ENCODE measurements around the gene NEDD4L.

Gene NEDD4L

DNA sequence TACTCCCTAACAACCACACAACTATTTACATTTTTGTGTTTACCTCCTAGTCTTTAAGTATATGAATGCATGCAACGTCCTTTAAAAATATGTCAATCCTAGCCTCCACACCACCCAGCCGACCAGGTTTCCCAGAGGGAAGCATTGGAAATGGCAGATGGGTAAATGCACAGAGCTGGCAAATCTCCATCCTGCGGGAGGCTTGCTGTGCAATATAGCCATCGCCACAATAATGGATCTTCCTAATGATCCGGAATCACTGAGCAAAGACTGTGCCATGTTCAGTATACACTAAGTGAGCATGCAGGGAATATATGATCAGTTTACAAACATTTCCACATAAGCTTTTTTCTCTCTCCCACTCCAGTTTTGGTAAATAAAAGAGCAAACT, 131.8 kb downstream of the NEDD4L start:
- Histone ChIP-seq H3K36me3 (replicated peaks) (no peaks in the 10 kb centered on the region), H3K9me3 (no peaks in the 10 kb centered on the region), H3K4me1 (no peaks in the 10 kb centered on the region), H3K27me3 (ENCODE audit: low read depth) (no peaks in the 10 kb centered on the region), H3K4me3 (no peak overlapping the region)
- DNase-seq (ENCODE audit: low spot score in 2 of 2), result no peak
- in situ Hi-C loops (cut with MboI; ENCODE audit: low sequenced_read_pairs), result loop anchor here (25.0 kb wide), 2 partner anchors 288 to 312 kb away; no protein-coding TSS in a partner anchor

GRCh38 chr18:58177004-58177717, 133.1 kb downstream of the NEDD4L start:
- in situ Hi-C loops (cut with MboI; ENCODE audit: low sequenced_read_pairs), result loop anchor here (25.0 kb wide), 2 partner anchors 290 to 310 kb away; no protein-coding TSS in a partner anchor
- no peaks in the 10 kb centered on the region for H3K36me3 ChIP-seq (replicated peaks)
- DNase-seq (ENCODE audit: low spot score in 2 of 2), result no peak
- no peak overlapping the region for H3K4me3 ChIP-seq
- H3K4me1 ChIP-seq, result no peaks in the 10 kb centered on the region
- no peaks in the 10 kb centered on the region for H3K9me3 ChIP-seq
- H3K27me3 ChIP-seq (ENCODE audit: low read depth), result no peaks in the 10 kb centered on the region

DNA sequence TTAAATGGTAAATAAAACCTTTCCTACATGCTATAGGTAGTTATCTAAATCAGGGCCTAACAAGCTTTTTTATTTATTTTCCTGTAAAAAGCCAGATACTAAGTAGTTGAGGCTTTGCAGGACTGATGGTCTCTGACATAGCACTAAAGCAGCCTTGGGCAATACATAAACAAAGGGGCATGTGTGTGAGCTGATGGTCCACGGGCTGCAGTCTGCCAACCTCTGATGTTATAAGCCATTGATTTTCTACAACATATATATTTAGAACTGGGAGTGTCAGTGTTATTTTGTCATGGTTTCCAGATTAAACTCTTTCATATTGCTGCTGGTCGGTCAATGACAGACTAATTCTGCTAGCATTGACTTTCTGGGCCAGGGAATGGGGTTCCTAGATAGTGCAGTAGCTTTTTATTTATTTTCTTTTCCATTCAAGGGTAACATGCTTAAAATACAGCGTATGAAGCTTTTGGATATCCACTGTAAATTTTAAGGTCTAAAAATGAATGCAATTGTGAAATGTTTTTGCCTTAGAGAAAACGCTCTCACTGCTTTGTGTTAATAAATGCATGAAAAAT, 134.0 kb downstream of the NEDD4L start:
- DNase-seq (ENCODE audit: low spot score in 2 of 2), result no peak
- in situ Hi-C loops (cut with MboI; ENCODE audit: low sequenced_read_pairs), result loop anchor here (25.0 kb wide), 2 partner anchors 291 to 309 kb away; no protein-coding TSS in a partner anchor
- Histone ChIP-seq H3K36me3 (replicated peaks) (no peaks in the 10 kb centered on the region), H3K4me1 (no peaks in the 10 kb centered on the region), H3K4me3 (no peak overlapping the region), H3K27me3 (ENCODE audit: low read depth) (no peaks in the 10 kb centered on the region), H3K9me3 (no peaks in the 10 kb centered on the region)

DNA sequence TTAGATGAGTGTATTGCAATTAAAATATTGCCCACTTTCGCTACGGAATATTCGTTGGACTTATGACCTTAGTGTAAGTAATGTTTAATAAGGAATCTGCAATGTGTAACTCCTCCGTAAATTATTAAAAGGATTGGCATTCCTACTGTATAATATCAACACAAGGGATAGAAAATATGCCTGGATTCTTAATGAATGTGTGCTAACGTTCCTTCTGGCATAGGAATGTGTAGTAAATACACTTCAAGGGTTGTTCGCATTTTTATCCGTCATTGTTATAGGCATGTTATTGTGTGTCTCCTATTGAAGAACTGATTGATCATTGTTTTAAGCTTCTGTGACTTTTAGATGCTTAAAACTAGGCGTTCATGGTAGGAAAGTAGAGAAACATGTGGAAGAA, 134.5 kb downstream of the NEDD4L start:
- no peaks in the 10 kb centered on the region for H3K27me3 ChIP-seq (ENCODE audit: low read depth)
- no peak overlapping the region for H3K4me3 ChIP-seq
- H3K4me1 ChIP-seq, result no peaks in the 10 kb centered on the region
- no peaks in the 10 kb centered on the region for H3K9me3 ChIP-seq
- in situ Hi-C loops (cut with MboI; ENCODE audit: low sequenced_read_pairs), result loop anchor here (25.0 kb wide), 2 partner anchors 291 to 309 kb away; no protein-coding TSS in a partner anchor
- H3K36me3 ChIP-seq (replicated peaks), result no peaks in the 10 kb centered on the region
- no peak for DNase-seq (ENCODE audit: low spot score in 2 of 2)

DNA sequence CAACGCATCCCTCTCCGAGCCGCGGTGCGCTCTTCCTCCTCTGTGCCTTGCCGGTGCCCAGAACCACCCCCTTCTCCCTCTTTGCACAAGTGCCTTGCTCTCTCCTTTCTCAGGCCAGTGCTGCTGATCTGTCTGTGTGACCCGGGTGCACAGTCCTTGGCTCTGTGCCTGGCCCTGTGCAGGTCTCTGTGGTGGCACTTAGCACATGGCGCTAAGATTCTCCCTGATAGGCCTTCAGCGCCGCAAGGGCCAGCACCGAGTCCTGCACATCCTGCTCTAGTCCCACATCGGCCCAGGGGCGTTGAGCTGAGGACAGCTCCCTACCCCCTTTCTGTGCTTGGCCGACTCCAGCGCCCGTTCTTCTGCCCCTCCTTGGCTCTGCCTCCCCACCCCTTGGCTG, 136.1 kb downstream of the NEDD4L start:
- no peak overlapping the region for H3K4me3 ChIP-seq
- in situ Hi-C loops (cut with MboI; ENCODE audit: low sequenced_read_pairs), result loop anchor here (25.0 kb wide), 2 partner anchors 293 to 307 kb away; no protein-coding TSS in a partner anchor
- H3K27me3 ChIP-seq (ENCODE audit: low read depth), result no peaks in the 10 kb centered on the region

DNA sequence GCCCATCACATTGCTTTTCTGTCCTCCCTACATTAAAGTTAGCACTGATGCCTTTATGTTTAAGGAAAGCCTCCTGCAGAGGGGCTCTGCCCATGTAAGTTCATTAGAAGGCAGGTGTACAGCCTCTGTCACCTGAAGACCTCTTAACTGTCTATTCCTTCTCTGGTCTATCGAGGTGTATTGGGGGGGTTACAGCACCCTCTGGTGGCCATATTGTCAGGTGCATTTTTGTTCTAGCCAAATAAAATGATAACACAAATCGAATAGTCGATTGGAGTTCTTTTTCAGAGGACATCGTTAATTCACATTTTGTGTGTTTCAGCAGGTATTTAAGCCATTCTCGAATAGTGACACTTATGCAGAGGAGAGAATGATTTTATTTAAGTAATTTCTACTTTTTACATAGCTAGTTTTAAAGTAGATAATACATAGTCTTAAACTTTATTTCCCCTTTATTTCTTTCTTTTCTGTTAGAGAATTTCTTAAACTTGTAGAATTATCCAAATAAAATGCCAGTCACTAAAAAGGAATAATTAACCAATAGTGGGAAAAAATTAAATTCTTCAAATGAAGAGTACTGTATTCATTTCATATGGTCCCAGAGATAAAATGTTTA, 136.8 kb downstream of the NEDD4L start:
- no peaks in the 10 kb centered on the region for H3K36me3 ChIP-seq (replicated peaks)
- H3K4me3 ChIP-seq, result no peak overlapping the region
- no peaks in the 10 kb centered on the region for H3K9me3 ChIP-seq
- in situ Hi-C loops (cut with MboI; ENCODE audit: low sequenced_read_pairs), result loop anchor here (25.0 kb wide), 2 partner anchors 294 to 306 kb away; no protein-coding TSS in a partner anchor
- peak; percentile 53 to 78 for DNase-seq (ENCODE audit: low spot score in 2 of 2)
- no peaks in the 10 kb centered on the region for H3K4me1 ChIP-seq
- H3K27me3 ChIP-seq (ENCODE audit: low read depth), result no peaks in the 10 kb centered on the region

More for the DNA sequence above, 136.1 kb downstream of the NEDD4L start:
- H3K9me3 ChIP-seq, result no peaks in the 10 kb centered on the region
- no peaks in the 10 kb centered on the region for H3K4me1 ChIP-seq
- no peak for DNase-seq (ENCODE audit: low spot score in 2 of 2)
- H3K36me3 ChIP-seq (replicated peaks), result no peaks in the 10 kb centered on the region

DNA sequence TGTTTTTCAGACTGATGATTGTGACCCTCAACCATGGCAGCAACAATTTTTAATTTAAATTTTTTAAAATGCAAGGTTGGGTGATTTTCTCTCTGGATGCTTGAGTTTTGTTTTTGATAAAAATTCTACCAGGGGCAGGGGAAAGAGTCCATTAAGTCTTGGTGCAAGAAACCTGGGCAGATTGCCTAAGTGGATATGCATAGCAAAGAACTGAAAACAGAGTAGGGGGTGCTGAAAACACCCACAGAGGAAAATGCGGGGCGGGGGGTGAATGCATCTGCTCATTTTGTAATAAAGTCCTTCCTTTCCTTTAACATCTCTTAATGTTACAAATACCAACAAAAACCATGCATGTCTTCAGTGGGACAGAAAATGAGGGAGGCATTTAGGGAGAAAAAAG, 138.0 kb downstream of the NEDD4L start:
- Histone ChIP-seq H3K36me3 (replicated peaks) (no peaks in the 10 kb centered on the region), H3K27me3 (ENCODE audit: low read depth) (no peaks in the 10 kb centered on the region), H3K9me3 (no peaks in the 10 kb centered on the region), H3K4me3 (no peak overlapping the region), H3K4me1 (no peaks in the 10 kb centered on the region)
- in situ Hi-C loops (cut with MboI; ENCODE audit: low sequenced_read_pairs), result loop anchor here (25.0 kb wide), 2 partner anchors 295 to 305 kb away; no protein-coding TSS in a partner anchor
- no peak for DNase-seq (ENCODE audit: low spot score in 2 of 2)

- no peak overlapping the region for H3K4me3 ChIP-seq
- no peaks in the 10 kb centered on the region for H3K4me1 ChIP-seq
- in situ Hi-C loops (cut with MboI; ENCODE audit: low sequenced_read_pairs), result loop anchor here (25.0 kb wide), 2 partner anchors 296 to 304 kb away; no protein-coding TSS in a partner anchor
- no peaks in the 10 kb centered on the region for H3K27me3 ChIP-seq (ENCODE audit: low read depth)
- DNase-seq (ENCODE audit: low spot score in 2 of 2), result no peak
- no peaks in the 10 kb centered on the region for H3K36me3 ChIP-seq (replicated peaks)
- H3K9me3 ChIP-seq, result no peaks in the 10 kb centered on the region
Measured at GRCh38 chr18:58183226-58183625, 139.2 kb downstream of the NEDD4L start.

GRCh38 chr18:58186258-58186948, 142.4 kb downstream of the NEDD4L start:
- no peak overlapping the region for H3K4me3 ChIP-seq
- no peaks in the 10 kb centered on the region for H3K9me3 ChIP-seq
- no peaks in the 10 kb centered on the region for H3K27me3 ChIP-seq (ENCODE audit: low read depth)
- peaks cover 3% of the 10 kb centered on the region for H3K4me1 ChIP-seq
- DNase-seq (ENCODE audit: low spot score in 2 of 2), result no peak
- in situ Hi-C loops (cut with MboI; ENCODE audit: low sequenced_read_pairs), result loop anchor here (25.0 kb wide), 2 partner anchors 299 to 301 kb away; no protein-coding TSS in a partner anchor
- no peaks in the 10 kb centered on the region for H3K36me3 ChIP-seq (replicated peaks)

DNA sequence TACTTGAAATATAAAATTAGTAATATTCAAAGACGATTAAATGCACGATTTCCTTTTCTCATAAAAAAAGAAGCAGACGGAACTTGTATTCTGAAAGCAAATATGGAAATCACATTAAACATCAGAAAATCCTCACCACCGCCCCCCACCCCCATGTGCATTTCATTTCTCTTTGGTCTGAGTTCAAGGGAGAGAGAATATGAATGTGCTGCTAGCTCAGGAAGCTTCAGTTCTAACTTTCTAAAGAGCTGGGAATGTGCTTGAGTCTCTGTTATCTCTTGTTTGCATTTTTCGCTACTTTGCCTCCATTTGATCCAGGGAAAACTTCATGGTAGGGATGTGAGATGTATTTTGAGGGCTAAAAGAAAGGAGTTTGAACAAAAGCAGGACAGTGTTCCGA, 143.6 kb downstream of the NEDD4L start:
- DNase-seq (ENCODE audit: low spot score in 2 of 2), result no peak
- Histone ChIP-seq H3K36me3 (replicated peaks) (no peaks in the 10 kb centered on the region), H3K4me3 (no peak overlapping the region), H3K9me3 (no peaks in the 10 kb centered on the region), H3K27me3 (ENCODE audit: low read depth) (peaks cover 2% of the 10 kb centered on the region; the same call in 1 of the 2 replicates), H3K4me1 (peaks cover 3% of the 10 kb centered on the region)
- in situ Hi-C loops (cut with MboI; ENCODE audit: low sequenced_read_pairs), result loop anchor here (25.0 kb wide), 2 partner anchors 300 kb away; no protein-coding TSS in a partner anchor

- H3K36me3 ChIP-seq (replicated peaks), result no peaks in the 10 kb centered on the region
- no peaks in the 10 kb centered on the region for H3K9me3 ChIP-seq
- H3K4me1 ChIP-seq, result peaks cover 3% of the 10 kb centered on the region
- H3K4me3 ChIP-seq, result no peak overlapping the region
- in situ Hi-C loops (cut with MboI; ENCODE audit: low sequenced_read_pairs), result loop anchor here (25.0 kb wide), 2 partner anchors 298 to 302 kb away; no protein-coding TSS in a partner anchor
- peak in 1 of 2 experiments; percentile 14 for DNase-seq (ENCODE audit: low spot score in 2 of 2)
- peaks cover 2% of the 10 kb centered on the region; the same call in 1 of the 2 replicates for H3K27me3 ChIP-seq (ENCODE audit: low read depth)
Measured at GRCh38 chr18:58188996-58189395, 145.0 kb downstream of the NEDD4L start.

DNA sequence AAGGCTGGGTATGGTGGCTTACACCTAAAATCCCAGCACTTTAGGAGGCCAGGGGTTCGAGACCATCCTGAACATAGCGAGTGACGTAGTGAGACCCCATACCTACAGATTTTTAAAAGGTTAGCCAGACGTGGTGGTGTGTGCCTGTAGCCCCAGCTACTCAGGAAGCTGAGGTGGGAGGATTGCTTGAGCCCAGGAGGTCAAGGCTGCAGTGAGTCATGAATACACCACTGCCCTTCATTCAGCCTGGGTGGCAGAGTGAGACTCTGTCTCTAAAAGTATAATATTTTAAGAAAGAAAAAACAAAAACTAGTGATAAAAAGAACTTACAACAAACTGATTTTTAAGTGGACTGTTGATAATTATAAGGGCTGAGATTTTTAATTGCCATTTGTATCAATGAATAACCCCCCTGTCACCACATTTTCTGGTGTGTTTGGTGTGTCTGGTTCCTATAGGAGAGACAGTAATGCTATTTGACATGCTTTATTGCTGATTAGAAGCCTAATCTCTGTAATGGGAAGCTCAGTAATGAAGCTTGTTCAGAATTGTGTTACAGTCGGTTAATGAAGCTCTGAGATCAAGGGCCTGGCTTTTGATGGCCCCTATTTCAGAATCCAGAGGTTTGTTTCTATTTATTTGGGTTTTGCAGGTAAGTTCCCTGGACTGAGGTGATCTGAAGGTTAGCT, 147.0 kb downstream of the NEDD4L start:
- Histone ChIP-seq H3K4me3 (no peak overlapping the region), H3K27me3 (ENCODE audit: low read depth) (peaks cover 2% of the 10 kb centered on the region; the same call in 1 of the 2 replicates), H3K9me3 (no peaks in the 10 kb centered on the region), H3K36me3 (replicated peaks) (no peaks in the 10 kb centered on the region), H3K4me1 (peaks cover 3% of the 10 kb centered on the region)
- DNase-seq (ENCODE audit: low spot score in 2 of 2), result no peak
- in situ Hi-C loops (cut with MboI; ENCODE audit: low sequenced_read_pairs), result loop anchor here (25.0 kb wide), 2 partner anchors 296 to 304 kb away; no protein-coding TSS in a partner anchor
